Left renal pelvis (tissue), 4 donors: ENCODE measurements around the gene PPFIA3. TPM values are rescaled to one million over a fixed set of nuclear protein-coding genes. Genes with fewer than 3 reads are reported as not detected.
"Not testable (repeated sequence)": the region's sequence is repeated elsewhere in the genome, so short reads cannot be mapped to it uniquely, and the experiment has no call there.

Experiments used
- DNase-seq, 4 donors: peaks; one replicate each; pipeline ENCODE4 v3.0.0-alpha.2; 2013; ENCODE audit warnings: low read depth in 4 of 4, low spot score in 3 of 4
- polyA plus RNA-seq, 4 donors: library from polyadenylated mRNA; unstranded; fragments of 120-200 nt; gene quantifications; one replicate each; pipeline ENCODE4 v1.2.1, GENCODE V29; 2013; ENCODE audit not compliant: insufficient read length in 4 of 4

The PPFIA3 gene
- polyA plus RNA-seq = 1 to 10 TPM; 5.0 to 8.3 (median 6.7) TPM

- DNase-seq = no peak
Measured at GRCh38 chr19:49119411-49120324, at the start of gene PPFIA3. TSS of gene PPFIA3 (plus strand) at chr19:49119544. CDS start at chr19:49127874, 8,330 bp downstream.

- DNase-seq = no peak
Measured at GRCh38 chr19:49070416-49070815, 48.9 kb upstream of the PPFIA3 start.

GRCh38 chr19:49071860-49072547 is 47.3 kb upstream of the PPFIA3 start:
- DNase-seq = no peak

- no peak for DNase-seq
Measured at GRCh38 chr19:49073514-49074378, 45.6 kb upstream of the PPFIA3 start.

GRCh38 chr19:49074869-49075268 is 44.5 kb upstream of the PPFIA3 start:
- DNase-seq = not testable (repeated sequence)

GRCh38 chr19:49080392-49080791 is 39.0 kb upstream of the PPFIA3 start:
- no peak for DNase-seq

GRCh38 chr19:49081273-49081672 is 38.1 kb upstream of the PPFIA3 start:
- no peak for DNase-seq

- DNase-seq = no peak
Measured at GRCh38 chr19:49084206-49085019, 34.9 kb upstream of the PPFIA3 start.

- DNase-seq = peak; percentile 97 to 100 (median 98)
Measured at GRCh38 chr19:49085020-49085867, 34.1 kb upstream of the PPFIA3 start, which contains the start of gene SNRNP70. TSS of gene SNRNP70 (plus strand) at chr19:49085451. CDS start at chr19:49086415, 964 bp downstream.

- DNase-seq = no peak
Measured at GRCh38 chr19:49085868-49086232, 33.5 kb upstream of the PPFIA3 start.

- DNase-seq = no peak
Measured at GRCh38 chr19:49086296-49086695, 33.0 kb upstream of the PPFIA3 start.

GRCh38 chr19:49091391-49092038 is 27.8 kb upstream of the PPFIA3 start:
- DNase-seq = no peak

- no peak for DNase-seq
Measured at GRCh38 chr19:49092686-49093085, 26.7 kb upstream of the PPFIA3 start.

GRCh38 chr19:49094505-49095482 is 24.6 kb upstream of the PPFIA3 start:
- DNase-seq = no peak

GRCh38 chr19:49097453-49098288 is 21.7 kb upstream of the PPFIA3 start:
- no peak for DNase-seq

- DNase-seq = no peak
Measured at GRCh38 chr19:49098795-49099194, 20.5 kb upstream of the PPFIA3 start.
